K562 (cell line): Measurements from ENCODE around the gene CENPP. TPM values are rescaled to one million over a fixed set of nuclear protein-coding genes. Genes with fewer than 3 reads are reported as not detected.

Experiments used
- CHD7 ChIP-seq: fragments of 200-600 bp; sonication (generic); IDR thresholded peaks from one replicate; pipeline ENCODE4 v1.6.1; 2012; ENCODE audit warnings: mild to moderate bottlenecking, low read depth, low read length, inconsistent platforms
- KAT7 ChIP-seq: sonication (generic); formaldehyde crosslinking; IDR thresholded peaks from 2 replicates; pipeline ENCODE4 v1.8.0; 2022; ENCODE audit warnings: missing genetic modification reagents, mild to moderate bottlenecking, borderline replicate concordance
- SPI1 ChIP-seq: IDR thresholded peaks from 2 replicates; pipeline ENCODE4 v1.6.1; 2011; ENCODE audit warnings: low read depth, low read length, control low read depth, borderline replicate concordance
- TCF7L2 ChIP-seq: fragments of 150-350 bp; IDR thresholded peaks from 2 replicates; pipeline ENCODE4 v1.6.1; 2016; ENCODE audit warnings: low read depth, mild to moderate bottlenecking, low read length, moderate library complexity
- THAP12 ChIP-seq: fragments of 250-450 bp; sonication (Bioruptor Pico); IDR thresholded peaks from 2 replicates; pipeline ENCODE4 v1.9.0; 2021; ENCODE audit warnings: mild to moderate bottlenecking, inconsistent platforms
- ZC3H11A ChIP-seq: IDR thresholded peaks from 2 replicates; pipeline ENCODE4 v1.6.1; 2012; ENCODE audit warnings: low read depth, low read length, improper control_type of control experiment
- ZKSCAN3 ChIP-seq: fragments of 250-450 bp; sonication (Bioruptor Pico); IDR thresholded peaks from 2 replicates; pipeline ENCODE4 v1.4.0; 2020
- ZNF239 ChIP-seq: fragments of 250-450 bp; sonication (Bioruptor Pico); IDR thresholded peaks from 2 replicates; pipeline ENCODE4 v1.4.0; 2020; ENCODE audit warnings: mild to moderate bottlenecking
- polyA plus RNA-seq, 8 experiments: library from polyadenylated mRNA; depleted of rRNA in 4 of 8; stranded (reverse) in 5 of 8; unstranded in 3 of 8; fragments of >200 nt; fragmentation: Nextera tagmentation in 2 of 8; fragmentation: Illumina TruSeq in 1 of 8; extraction: Ambion mirVana in 2 of 8; extraction: Trizol in 1 of 8; gene quantifications; 2 replicates each; pipeline versions ENCODE4 v1.2.1 to v1.2.3, GENCODE V29; 2011 to 2014; ENCODE audit warnings: inconsistent platforms in 1 of 8, missing spikeins in 1 of 8
- total RNA-seq, 7 experiments: library from RNA; depleted of rRNA in 6 of 7; stranded (reverse); fragments of >200 nt in 6 of 7; fragmentation: Illumina TruSeq in 2 of 7; extraction: Trizol in 2 of 7; gene quantifications; 2 replicates each; pipeline versions ENCODE4 v1.2.1 to v1.2.3, GENCODE V29; 2011 to 2021; ENCODE audit warnings: low replicate concordance in 1 of 7

CENPP gene
- total and polyA plus RNA-seq, 9 of the 15 experiments (the other 6 are each of a cell fraction or from before 2014, with no cell fraction given), result 8.0 to 28.5 (median 17.9) TPM

GRCh38 chr9:92564982-92565381 is 239.2 kb downstream of the CENPP start (continued):
- TF ChIP-seq CHD7, result no peak
- no peak for TF ChIP-seq ZNF239
- no peak for TF ChIP-seq ZKSCAN3 (CRISPR knock-in tag)
- TF ChIP-seq ZC3H11A, result no peak
- no peak for TF ChIP-seq THAP12 (CRISPR knock-in tag)
- no peak for TF ChIP-seq KAT7 (CRISPR knock-in tag)
- TF ChIP-seq TCF7L2, result no peak
- TF ChIP-seq SPI1, result no peak
